ENCODE results near the gene OSMR.

The OSMR gene

GRCh38 chr5:38872826-38873225, 27.0 kb downstream of the OSMR start:
- DNase-seq: no peak

DNA sequence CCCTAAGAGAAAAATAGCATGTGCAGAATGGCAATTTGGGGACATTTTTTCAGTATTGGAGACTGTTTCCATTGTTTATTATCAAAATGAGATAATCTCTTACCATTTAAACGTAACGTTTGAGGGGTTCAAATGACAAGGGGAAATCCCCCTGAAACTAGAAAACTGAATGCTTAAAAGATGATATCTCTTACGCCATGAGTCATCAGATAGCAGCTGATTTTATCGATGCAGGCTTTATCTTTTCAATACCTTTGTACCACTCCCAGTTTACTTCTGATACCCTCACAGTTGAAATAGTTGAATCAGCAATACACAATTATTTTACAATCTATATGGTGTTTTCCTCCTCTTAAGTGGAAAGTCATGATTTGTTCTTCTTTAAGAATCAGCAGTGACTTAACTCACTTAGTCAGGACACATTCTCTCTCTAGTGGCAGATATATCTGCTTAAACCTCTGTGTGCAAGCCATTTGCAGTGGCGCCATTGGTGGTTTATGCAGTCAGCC, 29.2 kb downstream of the OSMR start:
- no peak for DNase-seq

DNA sequence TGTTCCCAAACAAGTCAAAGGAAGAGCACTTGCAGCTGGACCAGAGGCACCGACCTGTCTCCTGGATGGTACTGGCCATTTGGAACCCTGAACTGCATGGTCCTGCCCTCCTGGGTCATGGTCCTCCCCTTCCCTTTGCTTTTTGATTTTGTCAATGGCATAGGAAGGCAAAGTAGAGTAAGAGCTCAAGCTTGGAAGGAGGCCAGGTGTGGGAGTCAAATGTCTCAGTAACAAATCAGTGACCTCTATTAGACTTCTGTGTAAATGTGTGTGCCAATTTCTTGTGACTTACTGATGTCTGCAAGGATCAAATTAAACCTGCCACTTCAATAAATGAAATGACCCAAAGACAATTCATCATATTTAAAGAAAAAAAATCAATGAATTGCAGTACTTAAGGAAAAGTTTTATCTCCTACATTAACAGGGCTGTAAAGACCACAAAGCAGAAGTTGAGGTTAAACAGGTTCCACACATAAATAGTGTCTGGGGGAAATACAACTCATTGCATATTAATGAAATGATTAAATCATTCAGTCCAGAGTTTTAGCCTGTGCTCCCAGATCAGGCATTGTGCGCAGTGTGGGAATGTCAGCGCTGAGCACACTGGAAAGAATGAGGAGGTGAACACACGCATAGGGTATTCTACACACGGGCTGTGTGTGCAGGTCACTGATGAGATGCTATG, 32.7 kb downstream of the OSMR start:
- no peak for DNase-seq

DNA sequence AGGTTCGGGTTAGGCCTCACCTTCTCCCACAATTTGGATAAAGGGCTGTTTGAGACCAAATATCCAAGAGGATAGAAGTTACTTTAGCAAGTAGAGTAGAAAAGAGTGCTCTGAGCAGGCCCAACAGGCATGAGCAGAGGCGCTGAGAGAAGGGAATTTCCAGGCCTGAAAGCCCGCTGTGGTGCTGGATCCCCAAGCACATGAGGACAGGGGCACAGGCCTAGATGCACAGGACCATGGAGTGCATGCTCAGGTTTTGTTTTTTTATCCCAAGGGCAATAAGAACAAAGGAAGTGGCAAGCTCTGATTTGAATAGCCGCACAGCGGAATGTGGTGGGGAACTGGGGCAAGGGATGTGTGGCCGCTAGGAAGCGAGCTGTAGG, 33.3 kb downstream of the OSMR start:
- no peak for DNase-seq

- no peak for DNase-seq
Measured at GRCh38 chr5:38883842-38884241, 38.0 kb downstream of the OSMR start.

- no peak for DNase-seq
Measured at GRCh38 chr5:38885208-38885607, 39.4 kb downstream of the OSMR start.

GRCh38 chr5:38888041-38888440, 42.2 kb downstream of the OSMR start:
- no peak for DNase-seq

DNA sequence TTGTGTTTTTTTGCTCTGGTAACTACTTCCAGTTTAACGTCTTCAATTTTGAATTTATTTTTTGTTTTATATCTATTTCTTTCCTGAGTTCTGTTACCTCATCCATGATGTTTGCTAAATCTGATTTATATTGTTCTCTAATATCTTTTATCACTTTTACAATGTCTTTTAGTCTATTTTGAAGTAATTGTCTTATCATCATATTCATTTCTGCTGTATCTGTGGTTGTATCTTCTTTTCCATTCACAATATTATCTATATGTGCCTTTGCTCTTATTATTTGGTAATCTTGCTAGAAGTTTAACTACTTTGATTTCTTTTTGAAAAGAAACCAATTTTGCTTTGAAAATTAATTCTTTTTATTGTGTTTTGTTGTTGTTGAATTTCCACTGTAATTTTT, 43.6 kb downstream of the OSMR start:
- no peak for DNase-seq

- no peak for DNase-seq
Measured at GRCh38 chr5:38891563-38891962, 45.8 kb downstream of the OSMR start.

DNA sequence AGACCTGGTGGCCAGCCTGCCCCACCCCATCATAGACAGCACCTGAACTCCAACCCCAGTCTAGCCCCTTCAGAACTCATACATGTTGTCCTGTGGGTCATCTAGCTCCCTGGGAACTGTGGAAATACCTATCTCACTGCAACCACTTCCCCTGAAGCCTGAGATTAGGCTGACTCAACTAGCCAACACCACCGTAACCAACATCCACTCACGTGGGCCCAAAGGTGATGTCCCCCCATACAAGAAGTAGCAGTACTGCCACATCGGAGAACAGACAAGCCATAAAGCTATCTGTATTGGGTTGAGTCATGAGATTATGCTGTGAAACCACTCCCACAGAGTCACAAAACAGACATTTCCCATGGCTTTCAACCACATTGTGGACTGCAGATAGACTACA, 46.6 kb downstream of the OSMR start:
- no peak for DNase-seq

GRCh38 chr5:38896760-38897159, 50.9 kb downstream of the OSMR start:
- no peak for DNase-seq

GRCh38 chr5:38899936-38900335, 54.1 kb downstream of the OSMR start:
- no peak for DNase-seq

GRCh38 chr5:38905516-38905915, 59.7 kb downstream of the OSMR start:
- DNase-seq: no peak

DNA sequence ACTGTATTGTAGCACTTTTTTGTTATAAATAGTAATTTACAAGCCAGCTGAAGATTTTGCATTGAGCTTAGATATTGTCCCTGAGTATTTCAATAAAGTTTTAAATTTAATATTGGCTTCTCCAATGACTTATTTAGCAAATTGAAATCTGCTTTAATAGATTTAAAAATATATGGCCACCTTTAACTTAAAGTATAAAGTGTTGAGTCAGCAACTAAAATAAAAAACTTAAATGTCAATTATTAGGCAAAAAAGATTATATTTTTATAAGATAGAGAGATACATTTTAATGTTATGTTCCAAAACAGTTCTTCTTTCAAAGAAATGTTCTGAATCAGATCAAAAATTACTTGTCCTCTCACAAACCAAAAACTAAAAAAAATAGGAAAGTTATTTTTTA, 60.7 kb downstream of the OSMR start:
- DNase-seq: no peak

- no peak for DNase-seq
Measured at GRCh38 chr5:38911933-38912332, 66.1 kb downstream of the OSMR start.

GRCh38 chr5:38913714-38914113, 67.9 kb downstream of the OSMR start:
- no peak for DNase-seq

DNA sequence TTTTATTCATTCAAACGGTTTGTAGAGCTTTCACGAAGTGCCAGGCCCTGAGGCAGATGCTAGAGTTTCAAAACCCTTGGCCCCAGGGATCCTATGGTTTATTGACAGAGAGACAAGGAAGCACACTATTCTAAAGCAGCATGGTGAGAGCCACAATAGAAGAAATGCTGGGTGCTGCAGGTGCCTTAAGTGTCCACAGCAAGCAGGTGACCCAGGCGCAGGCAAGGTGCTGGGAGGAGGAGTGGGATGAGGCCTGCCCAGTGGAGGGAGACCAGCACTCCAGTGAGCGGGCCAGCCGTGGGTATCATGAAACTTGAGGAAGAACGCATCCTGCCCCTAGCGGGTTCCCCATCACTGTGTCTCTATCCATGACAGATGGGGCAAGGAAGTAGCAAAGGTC, 71.0 kb downstream of the OSMR start:
- no peak for DNase-seq

GRCh38 chr5:38921174-38921573, 75.4 kb downstream of the OSMR start:
- DNase-seq: no peak

DNA sequence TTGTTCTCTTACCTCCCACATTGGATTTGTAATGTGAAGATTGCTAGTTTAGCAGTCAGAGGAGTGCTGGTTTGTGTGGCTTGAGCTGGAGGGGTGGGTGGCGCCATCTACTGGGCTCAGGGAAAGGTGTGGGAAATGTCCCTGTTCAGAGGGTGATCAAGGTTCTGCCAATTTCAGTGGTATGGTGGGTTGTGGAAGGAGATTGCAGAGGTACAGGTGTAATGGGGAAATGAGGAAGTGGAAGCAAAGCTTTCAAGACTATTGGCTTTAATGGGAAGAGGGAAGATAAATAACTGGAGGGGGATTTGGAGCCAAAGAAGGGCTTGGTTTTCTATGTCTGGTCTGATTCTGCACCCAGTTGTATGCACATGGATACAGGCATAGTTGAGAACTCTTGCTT, 76.4 kb downstream of the OSMR start:
- DNase-seq: no peak

GRCh38 chr5:38923661-38924451, 78.0 kb downstream of the OSMR start:
- no peak for DNase-seq

DNA sequence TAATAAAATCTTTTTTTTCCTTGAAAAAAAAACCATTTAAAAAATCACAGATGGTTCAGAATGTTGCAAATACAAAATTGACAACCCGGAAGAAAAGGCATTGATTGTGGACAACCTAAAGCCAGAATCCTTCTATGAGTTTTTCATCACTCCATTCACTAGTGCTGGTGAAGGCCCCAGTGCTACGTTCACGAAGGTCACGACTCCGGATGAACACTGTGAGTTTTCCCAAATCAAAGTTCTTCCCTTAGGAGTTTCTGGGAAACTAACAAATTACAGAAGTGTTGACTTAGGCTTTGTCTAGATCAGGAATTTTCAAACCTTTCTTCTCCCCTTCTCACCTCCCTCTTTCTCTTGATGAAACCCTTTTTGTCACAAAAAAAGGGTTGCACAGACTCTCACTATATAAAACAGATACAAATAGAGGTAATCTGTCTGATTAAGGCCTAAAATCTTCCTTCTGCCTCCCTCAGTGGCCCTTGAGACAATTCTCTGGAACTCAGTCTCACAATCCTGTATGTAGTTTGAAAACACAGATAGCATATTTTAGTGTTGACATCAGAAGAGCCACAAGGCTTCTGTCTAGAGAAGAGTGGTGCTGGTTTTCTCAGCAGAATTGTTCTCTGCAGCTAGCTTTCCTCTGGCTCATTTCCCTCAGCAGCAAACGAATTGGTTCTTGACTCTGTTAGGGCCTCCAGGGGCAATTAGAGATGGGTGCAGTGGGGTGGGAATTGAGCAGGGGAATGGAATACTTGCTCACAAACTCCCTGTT, 79.5 kb downstream of the OSMR start:
- DNase-seq: no peak

DNA sequence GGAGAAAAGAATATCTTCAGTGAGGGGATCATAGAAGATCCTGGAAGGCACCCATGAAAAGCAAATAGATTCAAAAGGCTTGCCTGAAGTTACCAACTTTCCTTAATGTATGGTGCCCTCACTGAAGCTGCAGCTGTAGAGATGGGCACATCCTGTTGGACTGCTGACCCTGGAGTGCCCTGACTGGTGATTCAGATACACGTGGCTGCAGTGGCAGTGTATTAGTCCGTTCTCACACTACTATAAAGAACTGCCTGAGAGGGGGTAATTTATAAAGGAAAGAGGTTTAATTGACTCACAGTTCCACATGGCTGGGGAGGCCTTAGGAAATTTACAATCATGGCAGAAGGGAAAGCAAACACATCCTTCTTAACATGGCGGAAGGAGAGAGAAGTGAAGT, 80.3 kb downstream of the OSMR start:
- DNase-seq: no peak

GRCh38 chr5:38927470-38927869, 81.7 kb downstream of the OSMR start:
- no peak for DNase-seq

GRCh38 chr5:38929838-38930237, 84.0 kb downstream of the OSMR start:
- no peak for DNase-seq

Data from CD4-positive, alpha-beta T cell treated with Interleukin-15 for 1 hour (primary cell).